Stimulated activated CD8-positive, alpha-beta memory T cell treated with anti-CD3 and anti-CD28 coated beads, Interleukin-2, amount 100 ng/mL, for 1 hour (primary cell): Measurements from ENCODE around the gene TRMT44.

Experiments
- DNase-seq, 2 donors: peaks; one replicate each; pipeline ENCODE4 v3.0.0-alpha.2; 2020; ENCODE audit warnings: low read depth in 2 of 2

Gene TRMT44

DNA sequence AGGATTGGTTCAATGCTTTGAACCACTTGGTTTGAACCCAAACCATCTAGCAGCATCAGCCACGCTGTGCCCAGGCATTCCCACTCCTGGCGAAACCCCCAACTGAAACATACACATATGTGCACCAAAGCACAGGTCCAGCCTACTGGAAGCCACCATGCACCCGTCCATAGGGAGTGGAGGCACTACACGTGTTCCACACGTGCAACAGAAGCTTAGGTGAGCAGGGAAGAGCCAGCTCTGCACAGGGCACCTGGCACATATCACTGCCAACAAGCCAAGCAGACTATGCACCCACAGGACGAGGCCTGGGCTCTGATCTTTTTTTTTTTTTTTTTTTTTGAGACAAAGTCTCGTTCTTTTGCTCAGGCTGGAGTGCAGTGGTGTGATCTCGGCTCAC, 73.4 kb downstream of the TRMT44 start:
- DNase-seq: no peak

DNA sequence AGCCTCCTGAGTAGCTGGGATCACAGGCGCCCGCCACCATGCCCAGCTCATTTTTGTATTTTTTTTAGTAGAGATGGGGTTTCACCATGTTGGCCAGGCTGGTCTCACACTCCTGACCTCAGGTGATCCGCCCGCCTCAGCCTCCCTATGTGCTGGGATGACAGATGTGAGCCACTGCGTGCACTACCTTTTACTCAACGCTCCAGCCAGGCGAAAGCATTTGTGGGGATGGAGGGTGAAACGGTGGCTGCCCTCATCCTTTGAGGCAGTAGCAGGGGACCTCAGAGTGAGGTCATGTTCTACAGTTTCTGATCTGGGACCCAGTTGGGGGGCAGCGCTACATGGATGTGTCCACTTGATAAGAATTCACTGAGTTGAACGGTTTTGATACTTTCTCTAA, 73.8 kb downstream of the TRMT44 start:
- no peak for DNase-seq

DNA sequence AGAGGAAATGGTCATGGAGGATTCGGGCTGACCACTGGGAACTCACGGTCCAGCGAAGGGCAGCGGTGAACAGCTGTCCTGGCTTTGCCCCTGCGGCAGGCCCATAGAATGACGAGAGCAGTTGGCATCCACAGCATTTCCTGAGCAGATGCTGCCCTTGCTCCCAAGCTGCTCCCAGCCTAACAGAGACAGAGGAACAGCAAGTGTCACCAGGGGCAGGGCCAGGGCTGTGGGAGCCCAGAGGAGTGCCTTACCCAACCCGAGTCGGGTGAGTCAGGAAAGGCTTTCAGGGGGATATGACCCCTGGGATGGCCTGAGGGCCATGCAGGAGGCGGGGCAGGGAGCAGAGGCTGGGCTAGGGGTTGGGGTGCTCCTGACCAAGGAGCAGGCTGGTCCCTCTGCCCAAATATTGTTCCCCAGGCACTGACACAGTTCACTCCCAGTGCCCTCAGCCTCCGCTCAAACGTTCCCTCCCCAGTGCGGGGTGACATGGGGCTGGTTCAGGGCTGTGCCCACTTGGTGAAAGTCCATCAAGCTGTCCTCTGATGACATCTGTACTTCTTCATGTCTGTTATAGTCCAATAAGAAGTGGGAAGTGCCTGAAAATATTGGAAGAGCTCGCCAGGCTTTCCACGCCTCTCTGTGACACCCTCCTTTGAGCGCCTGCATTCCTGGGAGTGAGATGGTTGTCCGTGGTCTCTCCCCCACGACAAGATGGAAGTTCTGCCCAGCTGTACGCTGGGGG, 74.9 kb downstream of the TRMT44 start:
- DNase-seq: no peak

DNA sequence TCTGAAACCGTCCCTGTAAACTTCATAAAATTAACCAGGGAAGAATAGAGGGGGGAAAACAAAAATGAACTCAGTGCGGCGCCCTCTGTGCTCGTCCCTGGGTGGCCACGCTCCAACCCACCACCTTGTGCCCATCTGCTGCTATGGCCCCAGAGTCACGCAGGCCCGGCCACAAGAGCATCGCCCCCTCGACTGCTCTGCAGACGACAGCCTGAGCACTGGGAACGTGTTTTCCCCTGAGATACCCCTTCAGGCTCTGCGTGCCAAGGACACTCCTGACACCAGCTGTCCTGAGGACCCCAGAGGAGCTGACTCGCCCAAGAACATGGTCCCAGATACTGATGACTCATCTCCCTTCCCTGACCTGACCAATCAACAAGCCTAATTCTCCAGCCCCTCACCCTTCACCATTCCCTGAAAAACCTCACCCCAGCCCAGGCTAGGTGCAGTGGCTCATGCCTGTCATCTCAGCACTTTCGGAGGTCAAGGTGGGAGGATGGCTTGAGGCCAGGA, 75.5 kb downstream of the TRMT44 start:
- no peak for DNase-seq

DNA sequence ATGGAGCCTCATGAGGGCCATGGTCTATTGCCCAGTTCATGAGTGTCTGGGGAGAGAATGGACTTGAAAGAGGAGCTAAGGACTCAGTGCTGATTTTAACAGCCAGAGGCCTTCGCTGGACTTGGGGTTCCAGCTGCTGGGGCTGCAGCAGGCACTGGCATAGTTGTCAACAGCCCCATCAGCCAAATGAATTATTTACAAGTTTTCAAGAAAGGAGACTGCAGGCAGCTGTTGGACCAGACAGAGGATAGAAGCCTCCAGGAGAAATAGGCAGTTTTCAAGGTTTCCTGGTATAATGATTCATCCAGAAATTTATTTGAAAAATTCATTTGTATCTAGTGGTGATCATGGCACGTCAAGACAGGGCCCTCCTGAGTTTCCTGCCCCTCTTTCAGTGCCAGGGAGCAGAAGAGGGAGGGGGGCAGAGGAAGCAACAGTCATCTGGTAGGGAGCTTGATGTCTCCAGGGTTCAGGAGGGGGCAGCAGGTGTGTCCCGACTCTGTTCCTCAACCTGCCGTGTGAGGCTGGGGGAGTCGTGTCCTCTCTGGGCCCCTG, 76.5 kb downstream of the TRMT44 start:
- no peak for DNase-seq

DNA sequence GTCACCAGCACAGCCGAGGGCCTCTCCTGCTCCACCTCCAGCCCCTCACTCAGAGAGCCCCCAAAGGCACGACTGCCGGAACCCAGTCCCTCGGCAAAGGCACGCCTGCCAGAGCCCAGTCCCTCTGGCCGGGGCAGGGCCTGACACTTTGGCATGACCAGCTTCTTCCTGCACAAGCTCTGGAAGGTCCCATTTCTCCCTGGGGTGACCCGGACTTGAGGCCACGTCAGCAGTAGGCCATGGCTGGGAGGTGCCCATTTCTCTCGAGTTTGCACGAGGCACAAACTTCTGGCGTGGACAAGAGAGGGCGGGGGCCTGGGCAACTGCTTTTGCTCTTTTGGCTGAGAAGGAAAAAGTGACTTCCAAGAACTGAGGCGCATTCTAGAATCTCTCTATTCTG, 77.4 kb downstream of the TRMT44 start:
- DNase-seq: no peak

DNA sequence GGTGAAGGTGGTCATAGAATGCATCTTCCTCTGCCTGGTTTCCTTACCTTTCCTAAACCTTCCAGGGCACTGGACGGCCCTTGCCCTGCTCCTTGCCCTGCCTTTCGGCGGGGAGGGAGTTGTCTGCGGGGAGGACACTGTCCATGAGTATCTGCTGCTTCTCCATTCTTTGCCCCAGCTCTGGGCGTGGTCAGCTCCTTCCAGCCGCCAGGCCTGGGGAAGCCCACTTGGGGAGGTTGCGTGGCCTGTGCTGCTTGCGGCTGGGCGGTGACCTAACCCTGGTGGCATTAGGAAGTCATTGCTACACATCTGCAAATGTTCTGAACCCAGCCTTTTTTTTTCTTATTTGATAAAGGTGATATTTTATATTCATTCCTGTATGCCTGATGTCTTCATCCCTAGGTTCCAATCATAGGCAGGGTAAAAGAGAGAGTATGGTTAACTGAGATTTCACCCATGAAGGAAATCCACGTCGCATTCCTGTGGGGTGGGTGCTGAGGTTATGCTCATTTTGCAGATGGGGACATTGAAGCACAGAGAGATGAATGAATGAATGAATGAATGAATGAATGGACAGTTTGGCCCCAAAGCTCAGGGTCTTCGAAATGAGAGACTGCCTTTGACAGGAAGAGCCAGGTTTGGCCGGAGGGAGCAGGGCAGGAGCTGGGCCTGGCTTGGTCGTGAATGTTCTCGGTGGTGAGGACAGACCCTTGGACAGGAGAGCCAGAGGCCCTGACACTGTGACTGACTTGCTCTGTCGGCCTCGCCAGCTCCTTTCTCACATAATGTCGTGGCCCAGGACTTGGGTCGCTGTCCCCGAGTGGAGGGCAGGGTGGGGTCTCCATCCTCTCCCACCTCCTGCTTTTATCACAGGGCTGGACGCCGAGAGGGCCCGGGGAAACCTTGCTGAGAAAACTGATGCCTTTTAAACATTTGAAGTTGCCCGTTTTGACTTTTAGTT, 81.9 kb downstream of the TRMT44 start:
- DNase-seq: no peak

DNA sequence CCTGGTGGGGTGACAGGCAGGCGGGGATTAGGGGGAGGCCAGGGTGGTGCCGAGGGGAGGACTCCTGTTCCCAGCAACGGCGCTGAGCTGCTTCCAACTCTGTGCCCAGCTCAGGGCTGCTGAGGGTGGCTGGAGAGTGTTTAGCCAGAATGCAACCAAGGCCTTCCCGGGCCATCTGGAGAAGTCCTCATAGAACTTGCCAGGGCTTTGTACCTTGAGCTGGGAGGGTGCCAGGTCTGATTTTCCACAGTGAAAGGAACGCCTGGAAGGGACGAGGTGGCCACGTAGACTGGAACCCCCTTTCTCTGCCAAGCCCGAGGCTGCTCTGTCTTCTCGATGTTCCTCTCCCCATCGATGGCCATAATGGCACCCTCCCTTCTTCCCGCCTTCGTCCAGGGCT, 82.6 kb downstream of the TRMT44 start:
- no peak for DNase-seq

DNA sequence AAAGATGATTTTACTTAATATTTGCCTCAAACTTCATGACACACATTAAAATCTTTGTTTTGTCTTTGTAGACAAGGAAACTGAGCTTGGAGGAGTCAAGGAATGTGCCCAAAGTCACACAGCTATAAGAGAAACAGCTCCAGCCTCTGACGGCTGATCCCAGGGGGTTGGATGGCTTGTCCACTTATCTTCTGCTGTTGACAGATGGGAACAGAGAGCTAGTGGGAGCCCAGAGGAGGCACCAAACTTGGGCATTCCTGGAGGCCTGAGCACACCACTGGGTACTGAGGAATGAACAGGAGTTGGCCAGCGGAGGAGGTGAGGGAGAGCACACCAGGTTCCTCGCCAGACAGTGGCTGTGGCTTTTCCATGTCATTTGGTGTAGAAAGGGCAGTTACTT, 83.2 kb downstream of the TRMT44 start:
- no peak for DNase-seq

DNA sequence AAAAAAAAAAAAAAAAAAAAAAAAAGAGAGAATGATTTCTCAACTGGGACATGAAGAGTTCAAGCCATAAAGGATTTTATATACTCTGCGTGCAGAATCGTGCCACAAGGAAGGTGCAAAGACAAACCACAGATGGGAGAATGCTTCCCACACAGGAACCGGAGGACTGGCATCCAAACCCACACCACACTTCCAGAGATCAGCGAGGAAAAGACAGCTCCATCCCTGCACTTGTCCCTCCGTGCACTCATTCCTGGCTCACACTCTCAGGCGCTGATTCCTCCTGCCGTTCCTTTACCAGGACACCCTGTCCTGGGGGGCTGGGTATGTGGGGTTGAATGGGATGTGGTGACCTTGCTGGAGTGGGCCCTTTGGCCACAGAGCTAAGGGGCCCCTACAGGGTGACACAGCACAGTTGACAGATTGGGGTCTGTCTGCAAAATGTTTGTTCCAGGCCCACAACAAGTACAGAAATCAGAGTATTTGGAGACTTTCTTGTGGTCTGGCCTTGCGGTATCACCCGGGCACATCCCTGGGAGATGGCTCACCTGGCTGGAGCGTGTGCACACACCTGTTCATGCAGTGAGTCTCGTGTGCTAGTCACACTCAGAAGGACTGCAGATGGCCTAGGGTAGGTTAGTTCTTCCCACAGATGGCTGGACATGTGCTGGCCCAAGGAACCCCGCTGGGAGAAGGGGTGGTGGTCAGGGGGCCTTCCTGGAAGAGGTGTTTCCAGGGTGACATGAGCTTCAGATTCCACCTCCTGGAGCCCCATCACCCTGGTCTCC, 84.2 kb downstream of the TRMT44 start:
- no peak for DNase-seq

DNA sequence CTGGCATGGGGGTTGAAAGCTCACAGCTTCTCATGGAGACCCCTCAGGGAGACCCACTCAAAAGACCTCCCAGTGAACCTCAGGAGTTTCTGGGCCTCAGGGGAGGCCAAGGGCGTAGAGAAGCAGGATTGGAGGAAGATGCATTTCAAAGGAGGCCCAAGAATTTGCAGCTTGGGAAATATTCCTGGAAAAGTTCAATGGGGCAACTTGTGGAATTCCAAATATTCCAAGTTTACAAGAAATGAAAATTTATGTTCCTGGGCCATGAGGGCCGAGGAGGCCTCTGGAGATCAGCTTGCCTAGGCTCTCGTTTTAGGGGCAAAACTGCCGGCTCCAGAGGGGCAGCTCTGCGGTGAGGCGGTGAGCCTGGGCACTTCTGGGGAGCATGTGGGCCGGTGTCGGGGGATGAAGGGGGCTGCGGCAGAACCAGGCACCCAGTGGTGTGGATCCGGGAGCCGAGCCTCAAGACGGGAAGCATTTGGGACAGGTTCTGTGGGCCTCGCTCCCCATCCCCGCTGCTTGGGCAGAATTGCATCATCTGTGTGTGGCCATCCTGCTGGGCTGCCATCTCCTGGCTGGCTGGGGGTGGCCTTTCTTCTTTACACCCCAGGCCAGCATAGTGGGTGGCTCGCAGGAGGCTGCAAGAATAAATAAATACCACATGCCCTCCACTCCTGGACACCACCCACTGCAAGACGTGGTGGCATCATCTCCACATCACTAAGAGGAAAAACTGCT, 85.0 kb downstream of the TRMT44 start:
- DNase-seq: no peak
